ENCODE data around the gene ARL8A.

ARL8A gene

GRCh38 chr1:202189918-202190715 is 45.6 kb upstream of the ARL8A start:
- no peak for TF ChIP-seq TAF1 (IDR thresholded peaks at IDR 0.05; ENCODE audit: borderline replicate concordance, insufficient read depth, low read length)
- no peak for TF ChIP-seq FOXP2 (optimal IDR thresholded peaks at IDR 0.05; ENCODE audit: borderline replicate concordance, extremely low read depth, extremely low read length, insufficient read depth)
- TF ChIP-seq SIN3A (IDR thresholded peaks at IDR 0.05; ENCODE audit: borderline replicate concordance, insufficient read depth, low read length) = no peak
- no peak for TF ChIP-seq POLR2AphosphoS5 (IDR thresholded peaks at IDR 0.05; ENCODE audit: low read depth, low read length)
- no peak for TF ChIP-seq REST (IDR thresholded peaks at IDR 0.05; ENCODE audit: insufficient read depth in 1 of 2, low read depth in 2 of 2, low read length in 2 of 2)

GRCh38 chr1:202189001-202189790 is 44.7 kb upstream of the ARL8A start:
- no peak for TF ChIP-seq FOXP2 (optimal IDR thresholded peaks at IDR 0.05; ENCODE audit: borderline replicate concordance, extremely low read depth, extremely low read length, insufficient read depth)
- no peak for TF ChIP-seq SIN3A (IDR thresholded peaks at IDR 0.05; ENCODE audit: borderline replicate concordance, insufficient read depth, low read length)
- no peak for TF ChIP-seq POLR2AphosphoS5 (IDR thresholded peaks at IDR 0.05; ENCODE audit: low read depth, low read length)
- TF ChIP-seq TAF1 (IDR thresholded peaks at IDR 0.05; ENCODE audit: borderline replicate concordance, insufficient read depth, low read length) = no peak
- TF ChIP-seq REST (IDR thresholded peaks at IDR 0.05; ENCODE audit: insufficient read depth in 1 of 2, low read depth in 2 of 2, low read length in 2 of 2) = no peak

- no peak for TF ChIP-seq REST (IDR thresholded peaks at IDR 0.05; ENCODE audit: insufficient read depth in 1 of 2, low read depth in 2 of 2, low read length in 2 of 2)
- no peak for TF ChIP-seq FOXP2 (optimal IDR thresholded peaks at IDR 0.05; ENCODE audit: borderline replicate concordance, extremely low read depth, extremely low read length, insufficient read depth)
- no peak for TF ChIP-seq TAF1 (IDR thresholded peaks at IDR 0.05; ENCODE audit: borderline replicate concordance, insufficient read depth, low read length)
- TF ChIP-seq SIN3A (IDR thresholded peaks at IDR 0.05; ENCODE audit: borderline replicate concordance, insufficient read depth, low read length) = no peak
- TF ChIP-seq POLR2AphosphoS5 (IDR thresholded peaks at IDR 0.05; ENCODE audit: low read depth, low read length) = no peak
Observed at GRCh38 chr1:202187697-202188407, 43.3 kb upstream of the ARL8A start.

- no peak for TF ChIP-seq POLR2AphosphoS5 (IDR thresholded peaks at IDR 0.05; ENCODE audit: low read depth, low read length)
Observed at GRCh38 chr1:202187041-202187671, 42.6 kb upstream of the ARL8A start.

- TF ChIP-seq TAF1 (IDR thresholded peaks at IDR 0.05; ENCODE audit: borderline replicate concordance, insufficient read depth, low read length) = no peak
- TF ChIP-seq REST (IDR thresholded peaks at IDR 0.05; ENCODE audit: insufficient read depth in 1 of 2, low read depth in 2 of 2, low read length in 2 of 2) = no peak
- TF ChIP-seq POLR2AphosphoS5 (IDR thresholded peaks at IDR 0.05; ENCODE audit: low read depth, low read length) = no peak
- no peak for TF ChIP-seq FOXP2 (optimal IDR thresholded peaks at IDR 0.05; ENCODE audit: borderline replicate concordance, extremely low read depth, extremely low read length, insufficient read depth)
- no peak for TF ChIP-seq SIN3A (IDR thresholded peaks at IDR 0.05; ENCODE audit: borderline replicate concordance, insufficient read depth, low read length)
Observed at GRCh38 chr1:202186327-202186726, 41.8 kb upstream of the ARL8A start.

Data from PFSK-1 (cell line).